HG03575 (cell line): ENCODE data around the gene AREL1.
"Not testable (repeated sequence)": the region's sequence is repeated elsewhere in the genome, so short reads cannot be mapped to it uniquely, and the experiment has no call there.

Experiments used
- ATAC-seq: cut with Tn5 transposase; IDR thresholded peaks from one replicate; pipeline ENCODE4 v1.9.1; 2021; ENCODE audit not compliant: unreplicated experiment, insufficient number of reproducible peaks, low FRiP score; ENCODE audit errors: extremely low read depth

AREL1 gene, protein sequence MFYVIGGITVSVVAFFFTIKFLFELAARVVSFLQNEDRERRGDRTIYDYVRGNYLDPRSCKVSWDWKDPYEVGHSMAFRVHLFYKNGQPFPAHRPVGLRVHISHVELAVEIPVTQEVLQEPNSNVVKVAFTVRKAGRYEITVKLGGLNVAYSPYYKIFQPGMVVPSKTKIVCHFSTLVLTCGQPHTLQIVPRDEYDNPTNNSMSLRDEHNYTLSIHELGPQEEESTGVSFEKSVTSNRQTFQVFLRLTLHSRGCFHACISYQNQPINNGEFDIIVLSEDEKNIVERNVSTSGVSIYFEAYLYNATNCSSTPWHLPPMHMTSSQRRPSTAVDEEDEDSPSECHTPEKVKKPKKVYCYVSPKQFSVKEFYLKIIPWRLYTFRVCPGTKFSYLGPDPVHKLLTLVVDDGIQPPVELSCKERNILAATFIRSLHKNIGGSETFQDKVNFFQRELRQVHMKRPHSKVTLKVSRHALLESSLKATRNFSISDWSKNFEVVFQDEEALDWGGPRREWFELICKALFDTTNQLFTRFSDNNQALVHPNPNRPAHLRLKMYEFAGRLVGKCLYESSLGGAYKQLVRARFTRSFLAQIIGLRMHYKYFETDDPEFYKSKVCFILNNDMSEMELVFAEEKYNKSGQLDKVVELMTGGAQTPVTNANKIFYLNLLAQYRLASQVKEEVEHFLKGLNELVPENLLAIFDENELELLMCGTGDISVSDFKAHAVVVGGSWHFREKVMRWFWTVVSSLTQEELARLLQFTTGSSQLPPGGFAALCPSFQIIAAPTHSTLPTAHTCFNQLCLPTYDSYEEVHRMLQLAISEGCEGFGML

GRCh38 chr14:74712499-74713394, at the start of gene AREL1, which contains the start of gene FCF1:
TSS of gene AREL1 (minus strand) at chr14:74713080. CDS start at chr14:74685615, 27,465 bp downstream.
TSS of gene FCF1 (plus strand) at chr14:74713144. CDS start at chr14:74713198, 54 bp downstream.
- no peak for ATAC-seq

DNA sequence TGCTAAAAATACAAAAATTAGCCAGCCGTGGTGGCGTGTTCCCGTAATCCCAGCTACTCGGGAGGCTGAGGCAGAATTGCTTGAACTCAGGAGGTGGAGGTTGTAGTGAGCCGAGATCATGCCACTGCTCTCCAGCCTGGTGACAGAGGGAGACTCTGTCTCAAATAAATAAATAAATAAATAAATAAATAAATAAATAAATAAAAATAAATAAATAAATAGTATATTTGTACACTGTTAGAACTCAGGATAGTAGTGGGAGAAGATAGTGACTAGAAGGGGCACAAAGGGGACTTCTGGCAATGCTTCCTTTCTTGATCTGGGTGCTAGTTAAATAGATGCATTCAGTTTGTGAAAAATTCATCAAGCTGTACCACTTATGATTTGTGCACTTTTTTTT, 45.6 kb upstream of the AREL1 start:
- not testable (repeated sequence) for ATAC-seq

- ATAC-seq, result no peak
Measured at GRCh38 chr14:74756326-74756725, 43.4 kb upstream of the AREL1 start.

DNA sequence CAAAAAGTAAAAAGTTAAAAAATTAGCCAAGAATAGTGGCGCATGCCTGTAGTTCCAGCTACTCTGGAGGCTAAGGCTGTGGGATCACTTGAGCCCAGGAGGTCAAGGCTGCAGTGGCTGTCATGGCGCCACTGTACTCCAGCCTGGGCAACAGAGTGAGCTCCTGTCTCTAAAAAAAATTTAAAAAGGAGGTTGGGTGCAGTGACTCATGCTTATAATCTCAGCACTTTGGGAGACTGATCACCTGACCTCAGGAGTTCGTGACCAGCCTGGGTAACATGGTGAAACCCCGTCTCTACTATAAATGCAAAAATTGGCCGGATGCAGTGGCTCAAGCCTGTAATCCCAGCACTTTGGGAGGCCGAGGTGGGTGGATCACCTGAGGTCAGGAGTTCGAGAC, 42.0 kb upstream of the AREL1 start:
- ATAC-seq, result no peak

- ATAC-seq, result no peak
Measured at GRCh38 chr14:74754157-74754556, 41.3 kb upstream of the AREL1 start.

DNA sequence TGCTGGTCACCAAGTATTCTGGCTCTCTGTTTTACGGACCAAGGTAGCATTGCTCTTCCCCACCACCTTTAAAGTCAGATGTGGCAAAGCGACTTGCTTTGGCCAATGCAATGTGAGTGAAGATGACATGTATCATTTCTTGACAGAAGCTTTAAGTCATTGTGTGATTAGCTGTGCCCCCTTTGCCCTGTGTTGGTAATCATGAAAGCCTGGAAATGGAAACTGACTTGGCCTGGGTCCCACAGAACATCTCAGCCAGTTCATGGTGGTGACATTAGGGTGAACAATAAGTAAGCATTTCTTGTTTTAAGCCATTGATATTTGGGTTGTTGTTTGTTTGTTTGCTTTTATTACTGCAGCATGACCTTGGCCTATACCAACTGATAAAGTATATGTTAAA, 34.4 kb upstream of the AREL1 start:
- ATAC-seq, result no peak

DNA sequence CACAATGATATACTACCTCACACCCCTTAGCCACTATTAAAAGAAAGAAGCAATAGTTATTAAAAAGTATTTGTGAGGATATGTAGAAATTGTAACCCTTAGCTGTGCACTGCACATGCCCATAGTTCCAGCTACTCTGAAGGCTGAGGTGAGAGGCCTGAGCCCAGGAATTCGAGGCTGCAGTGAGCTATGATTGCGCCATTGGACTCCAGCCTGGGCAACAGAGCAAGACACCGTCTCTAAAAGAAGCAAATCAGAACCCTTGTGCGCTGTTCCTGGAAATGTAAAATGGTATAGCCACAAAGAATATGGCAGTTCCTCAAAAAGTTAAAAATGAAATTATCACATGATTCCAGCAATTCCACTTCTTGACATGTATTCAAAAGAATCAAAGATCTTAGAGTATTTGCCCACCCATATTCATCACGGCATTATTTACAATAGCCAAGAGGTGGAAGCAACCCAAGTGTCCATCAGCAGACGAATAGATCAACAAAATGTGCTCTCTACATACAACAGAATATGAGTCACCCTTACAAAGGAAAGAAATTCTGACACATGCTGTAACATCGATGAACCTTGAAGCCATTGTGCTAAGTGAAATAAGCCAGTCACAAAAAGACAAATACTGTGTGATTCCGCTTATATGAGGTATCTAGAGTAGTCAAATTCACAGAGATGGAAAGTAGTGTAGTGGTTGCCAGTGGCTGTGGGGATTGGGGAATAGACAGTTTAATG, 26.6 kb upstream of the AREL1 start:
- ATAC-seq, result no peak

DNA sequence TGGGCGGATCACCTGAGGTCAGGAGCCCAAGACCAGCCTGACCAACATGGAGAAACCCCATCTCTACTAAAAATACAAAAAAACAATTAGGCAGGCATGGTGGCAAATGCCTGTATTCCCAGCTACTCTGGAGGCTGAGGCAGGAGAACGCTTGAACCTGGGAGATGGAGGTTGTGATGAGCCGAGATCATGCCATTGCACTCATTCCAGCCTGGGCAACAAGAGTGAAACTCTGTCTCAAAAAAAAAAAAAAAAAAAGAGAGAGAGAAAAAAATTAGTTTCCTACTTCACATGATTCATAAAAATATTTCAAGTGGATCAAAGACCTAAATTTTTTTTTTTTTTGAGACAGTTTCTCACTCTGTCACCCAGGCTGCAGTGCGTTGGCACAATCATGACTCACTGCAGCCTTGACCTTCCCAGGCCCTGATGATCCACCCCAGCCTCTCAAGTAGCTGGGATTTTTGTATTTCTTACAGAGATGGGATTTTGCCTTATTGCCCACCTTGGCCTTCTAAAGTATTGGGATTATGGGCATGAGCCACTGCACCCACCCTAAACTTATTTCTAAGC, 25.0 kb upstream of the AREL1 start:
- no peak for ATAC-seq

- no peak for ATAC-seq
Measured at GRCh38 chr14:74735125-74735524, 22.2 kb upstream of the AREL1 start.

DNA sequence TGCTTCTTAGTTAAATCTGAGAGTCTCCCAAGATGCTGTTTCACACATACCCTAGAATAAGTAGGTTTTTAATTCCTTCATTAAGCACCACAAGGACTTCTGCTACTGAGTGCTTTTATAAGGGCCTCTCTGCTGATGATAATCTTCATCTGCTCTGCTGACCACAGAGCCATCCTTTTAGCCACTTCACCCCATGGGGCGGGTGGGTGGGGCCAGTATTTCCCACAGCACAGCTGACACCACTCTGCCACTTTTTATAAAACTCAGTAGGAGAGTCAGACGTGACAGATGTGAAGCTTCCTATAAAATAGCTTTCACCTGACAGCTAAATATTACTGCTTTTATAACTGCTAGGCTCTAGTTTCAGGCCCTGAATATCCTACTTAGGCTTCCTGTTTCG, 20.3 kb upstream of the AREL1 start:
- ATAC-seq, result no peak

DNA sequence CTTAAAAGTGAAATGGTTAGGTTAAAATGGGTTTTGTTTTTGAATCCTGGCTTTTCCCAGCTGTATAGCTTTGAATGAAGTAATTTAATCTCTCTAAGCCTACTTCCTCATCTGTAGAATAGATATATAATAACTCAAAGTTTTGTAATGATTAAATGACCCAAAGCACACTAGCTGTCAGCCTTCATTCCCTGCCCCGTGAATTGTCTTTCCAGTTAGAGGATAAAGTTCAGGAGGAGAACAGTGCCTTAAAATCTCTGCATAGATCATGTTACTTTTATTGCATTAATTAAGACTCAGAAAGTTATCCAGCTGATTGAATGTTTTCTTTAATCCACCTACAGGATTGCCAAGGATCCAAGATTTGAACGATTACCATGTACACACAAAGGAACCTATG, 19.5 kb upstream of the AREL1 start:
- ATAC-seq, result no peak

DNA sequence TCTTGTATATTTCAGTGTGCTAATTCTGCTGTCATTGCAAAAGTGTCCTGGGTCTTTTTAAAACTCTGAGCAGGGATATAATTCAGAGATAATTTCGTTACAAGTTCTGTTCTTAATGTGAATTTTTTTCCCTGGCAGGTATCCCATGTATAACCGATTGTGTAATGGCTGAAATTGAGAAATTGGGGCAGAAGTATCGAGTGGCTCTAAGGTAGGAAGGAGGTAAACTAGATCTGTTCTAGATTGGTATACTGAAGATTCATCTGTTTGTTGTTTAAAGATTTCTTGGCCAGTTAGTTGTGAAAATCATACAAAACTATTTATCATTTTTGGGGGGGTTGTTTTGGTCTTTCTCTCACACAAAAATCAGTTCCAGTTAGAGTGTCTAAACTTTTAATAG, 10.3 kb upstream of the AREL1 start:
- no peak for ATAC-seq

- ATAC-seq, result no peak
Measured at GRCh38 chr14:74720526-74720925, 7.6 kb upstream of the AREL1 start.

- no peak for ATAC-seq
Measured at GRCh38 chr14:74713395-74713735, 485 bp upstream of the AREL1 start.

GRCh38 chr14:74711651-74712050, 1.2 kb downstream of the AREL1 start:
- ATAC-seq, result no peak

DNA sequence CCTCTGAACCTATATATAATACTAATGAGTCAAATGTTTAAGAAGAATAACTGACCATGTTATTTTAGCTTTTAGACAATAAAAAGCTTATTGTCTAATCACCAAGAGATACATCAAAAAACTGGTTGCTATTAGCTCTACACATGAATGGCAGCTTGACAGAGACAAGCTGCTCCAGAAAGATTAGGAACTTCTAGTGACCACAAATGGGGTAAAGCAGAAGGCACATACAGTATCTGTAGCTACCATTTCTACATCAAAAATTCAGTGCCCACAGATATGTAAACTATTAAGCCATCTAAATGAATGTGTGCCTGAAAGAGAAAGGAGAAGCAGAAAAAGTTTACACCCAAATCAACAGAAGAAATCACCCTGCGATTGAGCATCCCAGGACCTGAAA, 2.4 kb downstream of the AREL1 start:
- no peak for ATAC-seq

GRCh38 chr14:74705613-74706500, 7.0 kb downstream of the AREL1 start:
- no peak for ATAC-seq
